HepG2 (cell line): ENCODE measurements around the gene SIAH1. TPM values are rescaled to one million over a fixed set of nuclear protein-coding genes. Genes with fewer than 3 reads are reported as not detected.
A peak's percentile ranks its signal among the peaks of the same experiment; 100 is the strongest.

ENCODE experiments used
- EED ChIP-seq: sonication (generic); formaldehyde crosslinking; IDR thresholded peaks from 2 replicates; pipeline ENCODE4 v1.5.0; 2020; ENCODE audit warnings: mild to moderate bottlenecking, missing genetic modification reagents
- GFI1 ChIP-seq: sonication (generic); formaldehyde crosslinking; IDR thresholded peaks from 2 replicates; pipeline ENCODE4 v1.5.0; 2020; ENCODE audit warnings: missing genetic modification reagents, mild to moderate bottlenecking, borderline replicate concordance
- KAT8 ChIP-seq: IDR thresholded peaks from 2 replicates; pipeline ENCODE4 v1.6.1; 2016; ENCODE audit warnings: missing genetic modification reagents, missing compliant biosample characterization
- KDM3A ChIP-seq: IDR thresholded peaks from 2 replicates; pipeline ENCODE4 v1.6.1; 2018; ENCODE audit warnings: low read depth, missing compliant biosample characterization
- MAFG ChIP-seq: sonication (generic); formaldehyde crosslinking; IDR thresholded peaks from 2 replicates; pipeline ENCODE4 v1.5.1; 2020; ENCODE audit warnings: mild to moderate bottlenecking, missing genetic modification reagents
- RBM39 ChIP-seq: fragments of 200-400 bp; formaldehyde crosslinking; IDR thresholded peaks from one replicate; pipeline ENCODE4 v1.6.1; 2018; ENCODE audit warnings: antibody characterized with exemption, mild to moderate bottlenecking, low read depth, low read length; ENCODE audit not compliant: poor library complexity, severe bottlenecking
- SIN3B ChIP-seq: fragments of 150-350 bp; IDR thresholded peaks from 2 replicates; pipeline ENCODE4 v1.6.1; 2014; ENCODE audit warnings: low read length
- STAG1 ChIP-seq: sonication (generic); formaldehyde crosslinking; IDR thresholded peaks from 2 replicates; pipeline ENCODE4 v1.4.0; 2020; ENCODE audit warnings: missing genetic modification reagents
- TBX2 ChIP-seq: sonication (generic); formaldehyde crosslinking; IDR thresholded peaks from 2 replicates; pipeline ENCODE4 v1.5.0; 2020; ENCODE audit warnings: missing genetic modification reagents, mild to moderate bottlenecking, borderline replicate concordance
- TCF7L2 ChIP-seq: IDR thresholded peaks from 2 replicates; pipeline ENCODE4 v1.6.1; 2011; ENCODE audit warnings: mild to moderate bottlenecking, low read depth, low read length, moderate library complexity
- ZFX ChIP-seq: sonication (generic); formaldehyde crosslinking; IDR thresholded peaks from 2 replicates; pipeline ENCODE4 v1.4.0; 2020; ENCODE audit warnings: mild to moderate bottlenecking, low read depth, missing genetic modification reagents, moderate library complexity
- ZNF142 ChIP-seq: sonication (generic); formaldehyde crosslinking; IDR thresholded peaks from 2 replicates; pipeline ENCODE4 v1.4.0; 2020; ENCODE audit warnings: missing genetic modification reagents
- ZNF431 ChIP-seq: sonication (generic); formaldehyde crosslinking; IDR thresholded peaks from 2 replicates; pipeline ENCODE4 v1.9.0; 2022; ENCODE audit warnings: missing genetic modification reagents, low read depth, mild to moderate bottlenecking, borderline replicate concordance
- ZNF772 ChIP-seq: sonication (generic); formaldehyde crosslinking; IDR thresholded peaks from 2 replicates; pipeline ENCODE4 v1.5.0; 2020; ENCODE audit warnings: mild to moderate bottlenecking, missing genetic modification reagents
- ZNF878 ChIP-seq: sonication (generic); formaldehyde crosslinking; IDR thresholded peaks from 2 replicates; pipeline ENCODE4 v1.8.1; 2023; ENCODE audit warnings: mild to moderate bottlenecking, missing genetic modification reagents, moderate library complexity
- ZSCAN29 ChIP-seq: sonication (generic); formaldehyde crosslinking; conservative IDR thresholded peaks from 2 replicates; pipeline ENCODE4 v1.4.0; 2020; ENCODE audit warnings: mild to moderate bottlenecking, missing genetic modification reagents
- polyA plus RNA-seq, 8 experiments: library from polyadenylated mRNA; depleted of rRNA in 3 of 8; stranded (reverse) in 7 of 8; unstranded in 1 of 8; fragments of >200 nt; fragmentation: Illumina TruSeq in 4 of 8; extraction: Trizol in 4 of 8; gene quantifications; 2 replicates each; pipeline versions ENCODE4 v1.2.1 to v1.2.3, GENCODE V29; 2011 to 2016; ENCODE audit warnings: low read depth in 4 of 8, missing spikeins in 1 of 8, mixed read lengths in 1 of 8; ENCODE audit not compliant: insufficient read depth in 1 of 8
- total RNA-seq, 5 experiments: library from RNA; depleted of rRNA; stranded (reverse); fragments of >200 nt; fragmentation: Illumina TruSeq; extraction: Trizol; gene quantifications; 2 replicates each; pipeline ENCODE4 v1.2.3, GENCODE V29; 2016; ENCODE audit warnings: low read depth in 1 of 5
- TF ChIP-seq, protein P1 (sequence below): sonication (generic); formaldehyde crosslinking; IDR thresholded peaks from 2 replicates; pipeline ENCODE4 v1.4.0; 2020; ENCODE audit warnings: missing genetic modification reagents
- TF ChIP-seq, protein P2 (sequence below): sonication (generic); formaldehyde crosslinking; IDR thresholded peaks from 2 replicates; pipeline ENCODE4 v1.8.1; 2023; ENCODE audit warnings: mild to moderate bottlenecking, moderate library complexity, missing genetic modification reagents

The SIAH1 gene
- total and polyA plus RNA-seq, 2 of the 13 experiments (the other 11 are each of a cell fraction or from before 2014, with no cell fraction given), result 16.0 to 28.6 TPM

GRCh38 chr16:48365601-48366164, 19.5 kb downstream of the SIAH1 start (continued):
- peak; percentile 43; the same call in 1 of the 2 replicates for TF ChIP-seq ZSCAN29 (CRISPR knock-in tag)
- TF ChIP-seq, protein P1, sequence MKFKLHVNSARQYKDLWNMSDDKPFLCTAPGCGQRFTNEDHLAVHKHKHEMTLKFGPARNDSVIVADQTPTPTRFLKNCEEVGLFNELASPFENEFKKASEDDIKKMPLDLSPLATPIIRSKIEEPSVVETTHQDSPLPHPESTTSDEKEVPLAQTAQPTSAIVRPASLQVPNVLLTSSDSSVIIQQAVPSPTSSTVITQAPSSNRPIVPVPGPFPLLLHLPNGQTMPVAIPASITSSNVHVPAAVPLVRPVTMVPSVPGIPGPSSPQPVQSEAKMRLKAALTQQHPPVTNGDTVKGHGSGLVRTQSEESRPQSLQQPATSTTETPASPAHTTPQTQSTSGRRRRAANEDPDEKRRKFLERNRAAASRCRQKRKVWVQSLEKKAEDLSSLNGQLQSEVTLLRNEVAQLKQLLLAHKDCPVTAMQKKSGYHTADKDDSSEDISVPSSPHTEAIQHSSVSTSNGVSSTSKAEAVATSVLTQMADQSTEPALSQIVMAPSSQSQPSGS, result peak; percentile 75; the same call in 1 of the 2 replicates
- peak; percentile 90; the same call in 1 of the 2 replicates for TF ChIP-seq EED (CRISPR knock-in tag)
- peak; percentile 76; the same call in 1 of the 2 replicates for TF ChIP-seq TBX2 (CRISPR knock-in tag)
- TF ChIP-seq, protein P2, sequence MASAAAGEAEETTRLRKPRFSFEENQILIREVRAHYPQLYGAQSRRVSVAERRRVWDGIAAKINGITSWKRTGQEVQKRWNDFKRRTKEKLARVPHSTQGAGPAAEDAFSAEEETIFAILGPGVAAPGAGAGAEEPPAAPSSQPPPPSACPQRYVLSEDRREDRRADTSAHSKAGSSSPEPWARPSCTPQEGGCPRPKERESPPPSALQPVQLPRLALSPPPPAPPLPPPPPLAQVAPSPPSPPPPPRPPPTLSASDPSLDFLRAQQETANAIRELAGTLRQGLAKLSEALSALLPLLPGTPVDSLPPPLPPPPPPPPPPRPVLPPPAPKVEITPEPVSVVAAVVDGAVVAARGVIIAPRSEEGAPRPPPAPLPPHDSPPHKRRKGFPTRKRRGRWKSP (CRISPR knock-in tag), result peak; percentile 92
- peak; percentile 26; the same call in 1 of the 2 replicates for TF ChIP-seq STAG1 (CRISPR knock-in tag)
- TF ChIP-seq ZFX (CRISPR knock-in tag), result peak; percentile 74
- TF ChIP-seq TCF7L2, result no peak
- TF ChIP-seq KAT8, result peak; percentile 48; the same call in 1 of the 2 replicates
- peak; percentile 49 for TF ChIP-seq ZNF142
- peak; percentile 16; the same call in 1 of the 2 replicates for TF ChIP-seq SIN3B
- TF ChIP-seq RBM39, result peak; percentile 74
- peak; percentile 59; the same call in 1 of the 2 replicates for TF ChIP-seq GFI1 (CRISPR knock-in tag)
- peak; percentile 79; the same call in 1 of the 2 replicates for TF ChIP-seq ZNF878 (CRISPR knock-in tag)
- TF ChIP-seq ZNF431 (CRISPR knock-in tag), result no peak
- TF ChIP-seq ZNF772 (CRISPR knock-in tag), result peak; percentile 83
- no peak for TF ChIP-seq MAFG (CRISPR knock-in tag)
- 0 out of 2 replicates have a peak, but pooled peaks have one; percentile 20 for TF ChIP-seq KDM3A
